HepG2 (cell line): ENCODE measurements around the gene C16orf89. TPM values are rescaled to one million over a fixed set of nuclear protein-coding genes. Genes with fewer than 3 reads are reported as not detected.
A peak's percentile ranks its signal among the peaks of the same experiment; 100 is the strongest.
"Not testable (repeated sequence)": the region's sequence is repeated elsewhere in the genome, so short reads cannot be mapped to it uniquely, and the experiment has no call there.

ENCODE experiments used
- AKNA ChIP-seq: sonication (generic); formaldehyde crosslinking; IDR thresholded peaks from 2 replicates; pipeline ENCODE4 v1.4.0; 2020; ENCODE audit warnings: missing genetic modification reagents, borderline replicate concordance
- ATF7 ChIP-seq, 2 experiments: fragments of 450-650 bp in 1 of 2; sonication (generic) in 1 of 2; formaldehyde crosslinking in 1 of 2; IDR thresholded peaks; 2 replicates each; pipeline versions ENCODE4 v1.4.0 to v1.6.1; 2016 to 2020; ENCODE audit warnings: antibody characterized with exemption in 1 of 2, mild to moderate bottlenecking in 1 of 2, missing genetic modification reagents in 1 of 2
- CHCHD3 ChIP-seq: sonication (generic); formaldehyde crosslinking; IDR thresholded peaks from 2 replicates; pipeline ENCODE4 v1.8.0; 2022; ENCODE audit warnings: mild to moderate bottlenecking, missing genetic modification reagents, moderate library complexity
- GATAD2A ChIP-seq: IDR thresholded peaks from 2 replicates; pipeline ENCODE4 v1.6.1; 2016
- GTF3A ChIP-seq: sonication (generic); formaldehyde crosslinking; conservative IDR thresholded peaks from 2 replicates; pipeline ENCODE4 v1.4.0; 2020; ENCODE audit warnings: mild to moderate bottlenecking, missing genetic modification reagents
- KLF6 ChIP-seq: IDR thresholded peaks from 2 replicates; pipeline ENCODE4 v1.8.0; 2016; ENCODE audit warnings: missing biosample characterization, missing genetic modification reagents
- MAFK ChIP-seq, 2 experiments: IDR thresholded peaks in 1 of 2; conservative IDR thresholded peaks in 1 of 2; 2 replicates each; pipeline ENCODE4 v1.6.1; 2011; ENCODE audit warnings: improper control_type of control experiment in 2 of 2, low read length in 2 of 2
- POGZ ChIP-seq: sonication (generic); formaldehyde crosslinking; IDR thresholded peaks from 2 replicates; pipeline ENCODE4 v1.4.0; 2020; ENCODE audit warnings: mild to moderate bottlenecking, missing genetic modification reagents
- TAF1 ChIP-seq: sonication (generic); formaldehyde crosslinking; IDR thresholded peaks from 2 replicates; pipeline ENCODE4 v1.4.0; 2020; ENCODE audit warnings: missing genetic modification reagents
- YY1 ChIP-seq: IDR thresholded peaks from 2 replicates; pipeline ENCODE4 v1.6.1; 2011; ENCODE audit warnings: low read length, low read depth, moderate library complexity, mild to moderate bottlenecking; ENCODE audit not compliant: insufficient read depth, insufficient replicate concordance
- ZBTB4 ChIP-seq: sonication (generic); formaldehyde crosslinking; IDR thresholded peaks from 2 replicates; pipeline ENCODE4 v1.4.0; 2020; ENCODE audit warnings: missing genetic modification reagents, mild to moderate bottlenecking, borderline replicate concordance
- ZFP36L2 ChIP-seq: sonication (generic); formaldehyde crosslinking; IDR thresholded peaks from 2 replicates; pipeline ENCODE4 v1.4.0; 2020; ENCODE audit warnings: missing genetic modification reagents
- ZNF484 ChIP-seq: sonication (generic); formaldehyde crosslinking; IDR thresholded peaks from 2 replicates; pipeline ENCODE4 v1.5.1; 2020; ENCODE audit warnings: mild to moderate bottlenecking, low read depth, missing genetic modification reagents, borderline replicate concordance
- ZNF547 ChIP-seq: sonication (generic); formaldehyde crosslinking; IDR thresholded peaks from 2 replicates; pipeline ENCODE4 v1.5.1; 2020; ENCODE audit warnings: mild to moderate bottlenecking, missing genetic modification reagents
- ZNF549 ChIP-seq: sonication (generic); formaldehyde crosslinking; IDR thresholded peaks from 2 replicates; pipeline ENCODE4 v1.5.0; 2020; ENCODE audit warnings: missing genetic modification reagents
- ZNF790 ChIP-seq: sonication (generic); formaldehyde crosslinking; IDR thresholded peaks from 2 replicates; pipeline ENCODE4 v1.8.0; 2022; ENCODE audit warnings: missing genetic modification reagents, mild to moderate bottlenecking, borderline replicate concordance
- polyA plus RNA-seq, 8 experiments: library from polyadenylated mRNA; depleted of rRNA in 3 of 8; stranded (reverse) in 7 of 8; unstranded in 1 of 8; fragments of >200 nt; fragmentation: Illumina TruSeq in 4 of 8; extraction: Trizol in 4 of 8; gene quantifications; 2 replicates each; pipeline versions ENCODE4 v1.2.1 to v1.2.3, GENCODE V29; 2011 to 2016; ENCODE audit warnings: low read depth in 4 of 8, missing spikeins in 1 of 8, mixed read lengths in 1 of 8; ENCODE audit not compliant: insufficient read depth in 1 of 8
- total RNA-seq, 5 experiments: library from RNA; depleted of rRNA; stranded (reverse); fragments of >200 nt; fragmentation: Illumina TruSeq; extraction: Trizol; gene quantifications; 2 replicates each; pipeline ENCODE4 v1.2.3, GENCODE V29; 2016; ENCODE audit warnings: low read depth in 1 of 5
- TF ChIP-seq, protein P1 (sequence below): sonication (generic); formaldehyde crosslinking; IDR thresholded peaks from 2 replicates; pipeline ENCODE4 v1.4.0; 2020; ENCODE audit warnings: missing genetic modification reagents, mild to moderate bottlenecking, borderline replicate concordance

Gene C16orf89
- total and polyA plus RNA-seq, 2 of the 13 experiments (the other 11 are each of a cell fraction or from before 2014, with no cell fraction given) = 1.9 to 3.4 TPM

GRCh38 chr16:5097470-5098220, 31.9 kb upstream of the C16orf89 start, which contains the start of gene EEF2KMT (continued):
- TF ChIP-seq, protein P1, sequence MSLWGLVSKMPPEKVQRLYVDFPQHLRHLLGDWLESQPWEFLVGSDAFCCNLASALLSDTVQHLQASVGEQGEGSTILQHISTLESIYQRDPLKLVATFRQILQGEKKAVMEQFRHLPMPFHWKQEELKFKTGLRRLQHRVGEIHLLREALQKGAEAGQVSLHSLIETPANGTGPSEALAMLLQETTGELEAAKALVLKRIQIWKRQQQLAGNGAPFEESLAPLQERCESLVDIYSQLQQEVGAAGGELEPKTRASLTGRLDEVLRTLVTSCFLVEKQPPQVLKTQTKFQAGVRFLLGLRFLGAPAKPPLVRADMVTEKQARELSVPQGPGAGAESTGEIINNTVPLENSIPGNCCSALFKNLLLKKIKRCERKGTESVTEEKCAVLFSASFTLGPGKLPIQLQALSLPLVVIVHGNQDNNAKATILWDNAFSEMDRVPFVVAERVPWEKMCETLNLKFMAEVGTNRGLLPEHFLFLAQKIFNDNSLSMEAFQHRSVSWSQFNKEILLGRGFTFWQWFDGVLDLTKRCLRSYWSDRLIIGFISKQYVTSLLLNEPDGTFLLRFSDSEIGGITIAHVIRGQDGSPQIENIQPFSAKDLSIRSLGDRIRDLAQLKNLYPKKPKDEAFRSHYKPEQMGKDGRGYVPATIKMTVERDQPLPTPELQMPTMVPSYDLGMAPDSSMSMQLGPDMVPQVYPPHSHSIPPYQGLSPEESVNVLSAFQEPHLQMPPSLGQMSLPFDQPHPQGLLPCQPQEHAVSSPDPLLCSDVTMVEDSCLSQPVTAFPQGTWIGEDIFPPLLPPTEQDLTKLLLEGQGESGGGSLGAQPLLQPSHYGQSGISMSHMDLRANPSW (CRISPR knock-in tag) = peak; percentile 90; the same call in 1 of the 2 replicates
- peak; percentile 93; the same call in 1 of the 2 replicates for TF ChIP-seq CHCHD3 (CRISPR knock-in tag)
- peak; percentile 65; the same call in 1 of the 2 replicates for TF ChIP-seq ZNF790 (CRISPR knock-in tag)
- 0 out of 2 replicates have a peak, but pooled peaks have one; percentile 34 for TF ChIP-seq ZNF549 (CRISPR knock-in tag)
- 0 out of 2 replicates have a peak, but pooled peaks have one; percentile 57 for TF ChIP-seq ZBTB4
- peak; percentile 75; the same call in 1 of the 2 replicates for TF ChIP-seq ZNF547 (CRISPR knock-in tag)
- 0 out of 2 replicates have a peak, but pooled peaks have one; percentile 7 for TF ChIP-seq GATAD2A
- peak; percentile 85 for TF ChIP-seq POGZ (CRISPR knock-in tag)
- 0 out of 2 replicates have a peak, but pooled peaks have one; percentile 61 for TF ChIP-seq ZNF484 (CRISPR knock-in tag)
- TF ChIP-seq AKNA = peak; percentile 84; the same call in 1 of the 2 replicates
- TF ChIP-seq YY1 = peak; percentile 90
- not testable (repeated sequence) for TF ChIP-seq ATF7 (IDR thresholded peaks at IDR 0.05)
- TF ChIP-seq ATF7 (CRISPR knock-in tag; IDR thresholded peaks at IDR 0.05) = peak; percentile 83
- TF ChIP-seq KLF6 = 0 out of 2 replicates have a peak, but pooled peaks have one; percentile 28
- 0 out of 2 replicates have a peak, but pooled peaks have one; percentile 80 for TF ChIP-seq GTF3A
- peak in 1 of 2 experiments; percentile 19; a peak in 1 of 4 replicates for TF ChIP-seq MAFK (conservative IDR thresholded peaks at IDR 0.05 in 1 of 2, IDR thresholded peaks at IDR 0.05 in 1 of 2; ENCODE audit: low read length in 2 of 2)
- TF ChIP-seq TAF1 (CRISPR knock-in tag) = peak; percentile 91
- 0 out of 2 replicates have a peak, but pooled peaks have one; percentile 48 for TF ChIP-seq ZFP36L2 (CRISPR knock-in tag)
